Stomach smooth muscle (tissue), 2 donors: ENCODE measurements around the gene CAV2.

Experiments
- H3K27ac ChIP-seq: one replicate; pipeline ENCODE4 v1.7.0; 2013; ENCODE audit warnings: mild to moderate bottlenecking, low read length, inconsistent platforms
- H3K27me3 ChIP-seq, 2 donors: one replicate each; pipeline ENCODE4 v1.7.0; 2013; ENCODE audit warnings: low read length in 2 of 2; ENCODE audit not compliant: insufficient read depth in 2 of 2, control insufficient read depth in 1 of 2
- H3K36me3 ChIP-seq, 2 donors: one replicate each; pipeline ENCODE4 v1.7.0; 2013; ENCODE audit warnings: low read length in 2 of 2; ENCODE audit not compliant: control insufficient read depth in 2 of 2, insufficient read depth in 2 of 2
- H3K4me1 ChIP-seq: one replicate; pipeline ENCODE4 v1.7.0; 2013; ENCODE audit warnings: low read length; ENCODE audit not compliant: control insufficient read depth, insufficient read depth
- H3K4me3 ChIP-seq, 2 donors: one replicate each; pipeline ENCODE4 v1.7.0; 2013; ENCODE audit warnings: low read length in 2 of 2
- H3K9ac ChIP-seq, 2 donors: one replicate each; pipeline ENCODE4 v1.7.0; 2013; ENCODE audit warnings: low read length in 2 of 2, mild to moderate bottlenecking in 1 of 2
- H3K9me3 ChIP-seq, 2 donors: one replicate each; pipeline ENCODE4 v1.7.0; 2013; ENCODE audit warnings: low read length in 2 of 2; ENCODE audit not compliant: control insufficient read depth in 2 of 2
- donor health status: healthy.
- donor health status: Pancreatic carcinoma.

The CAV2 gene

GRCh38 chr7:116495736-116496135, 3.8 kb upstream of the CAV2 start:
- Histone ChIP-seq H3K9me3 (no peaks in the 10 kb centered on the region), H3K27ac (peak overlapping the region; percentile 32), H3K36me3 (no peaks in the 10 kb centered on the region), H3K9ac (no peak overlapping the region), H3K27me3 (no peaks in the 10 kb centered on the region), H3K4me1 (peaks cover 11% of the 10 kb centered on the region), H3K4me3 (no peak overlapping the region)

- Histone ChIP-seq H3K36me3 (no peaks in the 10 kb centered on the region), H3K4me1 (peaks cover 12% of the 10 kb centered on the region), H3K27me3 (no peaks in the 10 kb centered on the region), H3K27ac (no peak overlapping the region), H3K9me3 (no peaks in the 10 kb centered on the region), H3K4me3 (no peak overlapping the region), H3K9ac (no peak overlapping the region)
Measured at GRCh38 chr7:116496653-116497052, 2.9 kb upstream of the CAV2 start.

- Histone ChIP-seq H3K4me3 (no peak overlapping the region), H3K9ac (no peak overlapping the region), H3K27me3 (no peaks in the 10 kb centered on the region), H3K4me1 (peaks cover 12% of the 10 kb centered on the region), H3K9me3 (no peaks in the 10 kb centered on the region), H3K36me3 (no peaks in the 10 kb centered on the region), H3K27ac (peak overlapping the region; percentile 18)
Measured at GRCh38 chr7:116497708-116498107, 1.8 kb upstream of the CAV2 start.

- H3K36me3 ChIP-seq: peaks cover 0 to 1% of the 10 kb centered on the region in 2 donors
- H3K9ac ChIP-seq: peak overlapping the region; percentile 98 to 99
- H3K9me3 ChIP-seq: no peaks in the 10 kb centered on the region
- peaks cover 12% of the 10 kb centered on the region for H3K4me1 ChIP-seq
- H3K27ac ChIP-seq: peak overlapping the region; percentile 99
- H3K27me3 ChIP-seq: no peaks in the 10 kb centered on the region
- peak overlapping the region; percentile 94 to 97 for H3K4me3 ChIP-seq
Measured at GRCh38 chr7:116500078-116500853, 728 bp downstream of the CAV2 start.

GRCh38 chr7:116501425-116502167, 2.1 kb downstream of the CAV2 start:
- Histone ChIP-seq H3K4me3 (peak overlapping the region; percentile 94 to 97), H3K4me1 (peaks cover 13% of the 10 kb centered on the region), H3K36me3 (peaks cover 0 to 4% of the 10 kb centered on the region in 2 donors), H3K27ac (peak overlapping the region; percentile 99), H3K9me3 (no peaks in the 10 kb centered on the region), H3K27me3 (no peaks in the 10 kb centered on the region), H3K9ac (peak overlapping the region; percentile 98 to 99)

- Histone ChIP-seq H3K27ac (no peak overlapping the region), H3K36me3 (peaks cover 0 to 4% of the 10 kb centered on the region in 2 donors), H3K4me1 (peaks cover 13% of the 10 kb centered on the region), H3K9ac (peak overlapping the region in 1 of 2 donors; percentile 99), H3K9me3 (no peaks in the 10 kb centered on the region), H3K4me3 (peak overlapping the region; percentile 94 to 97), H3K27me3 (no peaks in the 10 kb centered on the region)
Measured at GRCh38 chr7:116502201-116503096, 2.9 kb downstream of the CAV2 start.

GRCh38 chr7:116503835-116504234, 4.3 kb downstream of the CAV2 start:
- H3K4me1 ChIP-seq: peaks cover 12% of the 10 kb centered on the region
- H3K27me3 ChIP-seq: no peaks in the 10 kb centered on the region
- peaks cover 0 to 4% of the 10 kb centered on the region in 2 donors for H3K36me3 ChIP-seq
- no peaks in the 10 kb centered on the region for H3K9me3 ChIP-seq
- no peak overlapping the region for H3K9ac ChIP-seq
- H3K4me3 ChIP-seq: peak overlapping the region in 1 of 2 donors; percentile 9
- H3K27ac ChIP-seq: no peak overlapping the region

- no peak overlapping the region for H3K9ac ChIP-seq
- H3K9me3 ChIP-seq: no peaks in the 10 kb centered on the region
- peaks cover 8% of the 10 kb centered on the region for H3K4me1 ChIP-seq
- peak overlapping the region; percentile 25 for H3K27ac ChIP-seq
- peaks cover 2 to 4% of the 10 kb centered on the region in 2 donors for H3K36me3 ChIP-seq
- H3K27me3 ChIP-seq: no peaks in the 10 kb centered on the region
- no peak overlapping the region for H3K4me3 ChIP-seq
Measured at GRCh38 chr7:116505278-116505677, 5.7 kb downstream of the CAV2 start.

GRCh38 chr7:116505823-116506222, 6.3 kb downstream of the CAV2 start:
- H3K27ac ChIP-seq: no peak overlapping the region
- peaks cover 2 to 4% of the 10 kb centered on the region in 2 donors for H3K36me3 ChIP-seq
- no peaks in the 10 kb centered on the region for H3K27me3 ChIP-seq
- peaks cover 3% of the 10 kb centered on the region for H3K4me1 ChIP-seq
- no peak overlapping the region for H3K9ac ChIP-seq
- no peaks in the 10 kb centered on the region for H3K9me3 ChIP-seq
- no peak overlapping the region for H3K4me3 ChIP-seq

GRCh38 chr7:116509982-116510579, 10.5 kb downstream of the CAV2 start:
- Histone ChIP-seq H3K27me3 (no peaks in the 10 kb centered on the region), H3K36me3 (peaks cover 2 to 4% of the 10 kb centered on the region in 2 donors), H3K4me3 (no peak overlapping the region), H3K4me1 (peaks cover 3% of the 10 kb centered on the region), H3K9me3 (no peaks in the 10 kb centered on the region), H3K9ac (no peak overlapping the region), H3K27ac (peak overlapping the region; percentile 32)
